Omental fat pad (tissue), 4 donors: Measurements from ENCODE around the gene TRIM32. TPM values are rescaled to one million over a fixed set of nuclear protein-coding genes. Genes with fewer than 3 reads are reported as not detected.

ENCODE experiments used
- ATAC-seq: fragments of 150-250 bp; one replicate; pipeline ENCODE4 v1.9.1; 2016; ENCODE audit warnings: mild to moderate bottlenecking, moderate library complexity; ENCODE audit not compliant: low FRiP score
- DNase-seq: peaks from one replicate; pipeline ENCODE4 v3.0.0-alpha.2; 2019; ENCODE audit warnings: low spot score
- CTCF ChIP-seq, 3 donors: fragments of 450-650 bp; IDR thresholded peaks; one replicate each; pipeline ENCODE4 v1.5.1; 2016 to 2017; ENCODE audit warnings: antibody characterized with exemption in 3 of 3, mild to moderate bottlenecking in 3 of 3, moderate library complexity in 2 of 3
- total RNA-seq, 4 donors: library from RNA; depleted of rRNA; stranded (reverse); fragments of >200 nt; gene quantifications; one replicate each; pipeline ENCODE4 v1.1.0, GENCODE V29; 2016

TRIM32 gene
- total RNA-seq, 4 donors from 2014 or later: 9.5 to 22.4 (median 15.5) TPM

GRCh38 chr9:116749772-116750171, 62.7 kb downstream of the TRIM32 start:
- no peak for TF ChIP-seq CTCF (IDR thresholded peaks at IDR 0.05)
- ATAC-seq (no peak), DNase-seq (no peak)

- DNase-seq: no peak
- no peak for ATAC-seq
- TF ChIP-seq CTCF (IDR thresholded peaks at IDR 0.05): no peak
Observed at GRCh38 chr9:116750510-116750909, 63.4 kb downstream of the TRIM32 start.
